Lung (tissue), 16 donors: Measurements from ENCODE around the gene CCDC127. TPM values are rescaled to one million over a fixed set of nuclear protein-coding genes. Genes with fewer than 3 reads are reported as not detected.
A peak's percentile ranks its signal among the peaks of the same experiment; 100 is the strongest.
"Not testable (repeated sequence)": the region's sequence is repeated elsewhere in the genome, so short reads cannot be mapped to it uniquely, and the experiment has no call there.

Experiments
- ATAC-seq: fragments of 200-7000 bp; cut with Tn5 transposase; one replicate; pipeline ENCODE4 v1.9.1; 2020; ENCODE audit warnings: moderate number of reproducible peaks; ENCODE audit not compliant: insufficient read depth, low FRiP score
- DNase-seq, 3 donors: peaks; one replicate each; pipeline ENCODE4 v3.0.0-alpha.2; 2013 to 2017
- H3K27ac ChIP-seq, 2 donors: one replicate each; pipeline ENCODE4 v1.5.1; 2013; ENCODE audit warnings: mild to moderate bottlenecking in 2 of 2, moderate library complexity in 2 of 2, control low read depth in 1 of 2, inconsistent platforms in 1 of 2, low read depth in 1 of 2, low read length in 1 of 2
- H3K27me3 ChIP-seq, 3 donors: one replicate each; pipeline ENCODE4 v1.5.1; 2013; ENCODE audit warnings: low read length in 2 of 3; ENCODE audit not compliant: control insufficient read depth in 3 of 3, insufficient read depth in 3 of 3
- H3K36me3 ChIP-seq, 4 donors: one replicate each; pipeline ENCODE4 v1.5.1; 2013; ENCODE audit warnings: low read length in 4 of 4, mild to moderate bottlenecking in 1 of 4, moderate library complexity in 1 of 4; ENCODE audit not compliant: control insufficient read depth in 4 of 4, insufficient read depth in 4 of 4
- H3K4me1 ChIP-seq, 5 donors: one replicate each; pipeline ENCODE4 v1.5.1; 2013; ENCODE audit warnings: low read length in 5 of 5, mild to moderate bottlenecking in 2 of 5, moderate library complexity in 1 of 5; ENCODE audit not compliant: control insufficient read depth in 5 of 5, insufficient read depth in 5 of 5
- H3K4me3 ChIP-seq: one replicate; pipeline ENCODE4 v1.5.1; 2013; ENCODE audit warnings: mild to moderate bottlenecking, control low read depth, moderate library complexity
- H3K9ac ChIP-seq, 2 donors: one replicate each; pipeline ENCODE4 v1.5.1; 2013; ENCODE audit warnings: low read length in 2 of 2, control low read depth in 1 of 2; ENCODE audit not compliant: insufficient read depth in 1 of 2
- H3K9me3 ChIP-seq, 4 donors: one replicate each; pipeline ENCODE4 v1.5.1; 2013; ENCODE audit warnings: low read length in 3 of 4, mild to moderate bottlenecking in 1 of 4, moderate library complexity in 1 of 4; ENCODE audit not compliant: control insufficient read depth in 4 of 4, insufficient read depth in 3 of 4
- WGBS, 2 donors: extraction: QIAGEN DNeasy Blood & Tissue Kit; methylation state at CpG; one replicate each; pipeline ENCODE4 v1.1.7; 2013; 5-methylcytosine and 5-hydroxymethylcytosine counted together
- long read RNA-seq, 5 donors: transcript quantifications; one replicate each; lab custom pipeline, GENCODE V29; 2026
- polyA plus RNA-seq, 2 donors: library from polyadenylated mRNA; stranded (reverse); fragments of 200-250 nt; gene quantifications; one replicate each; pipeline ENCODE4 v1.2.1, GENCODE V29; 2013
- total RNA-seq, 2 donors: library from RNA; depleted of rRNA in 1 of 2; stranded (reverse); fragments of >200 nt in 1 of 2; gene quantifications; one replicate each; pipeline ENCODE4 v1.2.1, GENCODE V29; 2014 to 2021
- TF ChIP-seq, protein P1 (sequence below): IDR thresholded peaks from 2 replicates; pipeline ENCODE4 v1.5.1; 2012; ENCODE audit warnings: mild to moderate bottlenecking; ENCODE audit errors: control extremely low read depth, extremely low read depth
- donor health status: control.
- donor health status: control.
- donor health status: Bipolar disorder and iron deficiency.
- donor health status: healthy.
- donor health status: DM: yes; HTN: yes; CAD: no.

CCDC127 gene, protein sequence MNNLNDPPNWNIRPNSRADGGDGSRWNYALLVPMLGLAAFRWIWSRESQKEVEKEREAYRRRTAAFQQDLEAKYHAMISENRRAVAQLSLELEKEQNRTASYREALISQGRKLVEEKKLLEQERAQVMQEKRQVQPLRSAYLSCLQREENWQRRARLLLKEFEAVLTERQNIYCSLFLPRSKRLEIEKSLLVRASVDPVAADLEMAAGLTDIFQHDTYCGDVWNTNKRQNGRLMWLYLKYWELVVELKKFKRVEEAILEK
- total RNA-seq, result 1 to 10 TPM; 5.2 to 6.4 TPM
- 1 to 10 TPM; 2.1 to 2.6 TPM for polyA plus RNA-seq
- long read RNA-seq, donor 1, full-length matches to known transcripts, result 18 of 18 reads
- long read RNA-seq, donor 1, partial matches to known transcripts, result 0 of 18 reads
- long read RNA-seq, donor 1, other reads (novel, unspliced or antisense), result 0 of 18 reads
- long read RNA-seq, donor 2, full-length matches to known transcripts, result 6 of 6 reads
- long read RNA-seq, donor 2, partial matches to known transcripts, result 0 of 6 reads
- long read RNA-seq, donor 2, other reads (novel, unspliced or antisense), result 0 of 6 reads
- long read RNA-seq, donor 3, full-length matches to known transcripts, result 12 of 12 reads
- long read RNA-seq, donor 3, partial matches to known transcripts, result 0 of 12 reads
- long read RNA-seq, donor 3, other reads (novel, unspliced or antisense), result 0 of 12 reads
- long read RNA-seq, donor 4, full-length matches to known transcripts, result 5 of 5 reads
- long read RNA-seq, donor 4, partial matches to known transcripts, result 0 of 5 reads
- long read RNA-seq, donor 4, other reads (novel, unspliced or antisense), result 0 of 5 reads
- long read RNA-seq, donor 5, full-length matches to known transcripts, result 19 of 19 reads
- long read RNA-seq, donor 5, partial matches to known transcripts, result 0 of 19 reads
- long read RNA-seq, donor 5, other reads (novel, unspliced or antisense), result 0 of 19 reads

DNA sequence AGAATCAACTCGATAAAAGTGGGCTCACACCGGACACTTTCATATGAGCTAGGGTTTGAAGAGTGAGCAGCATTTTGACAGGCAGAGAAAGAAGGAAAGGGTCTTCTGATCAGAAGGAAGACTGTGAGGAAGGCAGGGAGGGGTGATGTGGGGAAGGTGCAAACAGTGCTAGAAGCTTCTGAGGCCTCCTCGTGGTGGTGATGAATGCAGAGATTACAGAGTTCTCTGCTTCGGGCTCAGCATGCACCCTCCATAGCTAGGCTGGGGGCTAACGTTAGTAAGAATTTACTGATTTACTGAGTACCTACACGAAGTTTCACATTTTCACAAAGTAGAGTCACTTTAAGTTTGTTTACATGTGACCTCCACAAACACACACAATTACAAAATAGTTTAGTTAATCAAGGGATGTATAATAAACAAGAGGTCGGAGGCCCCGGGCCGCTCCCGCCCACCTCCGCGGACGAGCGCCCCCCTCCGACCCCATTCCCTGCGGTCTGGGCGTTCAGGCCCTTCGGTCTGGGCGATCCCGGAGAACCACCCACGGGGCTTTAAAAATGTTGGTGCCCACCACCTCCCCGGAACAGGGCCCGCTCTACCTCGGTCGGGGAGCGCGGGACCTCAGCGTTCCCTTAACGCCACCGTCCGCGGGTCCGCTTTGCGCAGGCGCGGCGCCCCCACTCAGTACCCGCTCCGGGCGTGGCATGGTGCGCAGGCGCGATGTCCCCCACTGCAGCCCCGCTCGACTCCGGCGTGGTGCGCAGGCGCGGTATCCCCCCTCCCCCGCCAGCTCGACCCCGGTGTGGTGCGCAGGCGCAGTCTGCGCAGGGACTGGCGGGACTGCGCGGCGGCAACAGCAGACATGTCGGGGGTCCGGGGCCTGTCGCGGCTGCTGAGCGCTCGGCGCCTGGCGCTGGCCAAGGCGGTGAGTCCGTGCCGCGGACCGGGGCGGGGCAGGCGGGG, at the start of gene CCDC127, which contains the start of gene SDHA:
Gene CCDC127 (minus strand): TSS at position 660 of the 963 bp plus-strand sequence. CDS start 1,304 bp downstream, outside the sequence.
Gene SDHA (plus strand): TSS at position 827 of the 963 bp plus-strand sequence. CDS start 36 bp downstream, at position 863.
- WGBS, 2 donors, result 1% methylated on average over 58 to 74 of the region's 75 CpGs
- H3K4me1 ChIP-seq, result peaks cover 2 to 15% (median 5%) of the 10 kb centered on the region in 5 donors
- ATAC-seq (peak; percentile 93), DNase-seq (peak; percentile 97 to 98 (median 98))
- TF ChIP-seq, protein P1, sequence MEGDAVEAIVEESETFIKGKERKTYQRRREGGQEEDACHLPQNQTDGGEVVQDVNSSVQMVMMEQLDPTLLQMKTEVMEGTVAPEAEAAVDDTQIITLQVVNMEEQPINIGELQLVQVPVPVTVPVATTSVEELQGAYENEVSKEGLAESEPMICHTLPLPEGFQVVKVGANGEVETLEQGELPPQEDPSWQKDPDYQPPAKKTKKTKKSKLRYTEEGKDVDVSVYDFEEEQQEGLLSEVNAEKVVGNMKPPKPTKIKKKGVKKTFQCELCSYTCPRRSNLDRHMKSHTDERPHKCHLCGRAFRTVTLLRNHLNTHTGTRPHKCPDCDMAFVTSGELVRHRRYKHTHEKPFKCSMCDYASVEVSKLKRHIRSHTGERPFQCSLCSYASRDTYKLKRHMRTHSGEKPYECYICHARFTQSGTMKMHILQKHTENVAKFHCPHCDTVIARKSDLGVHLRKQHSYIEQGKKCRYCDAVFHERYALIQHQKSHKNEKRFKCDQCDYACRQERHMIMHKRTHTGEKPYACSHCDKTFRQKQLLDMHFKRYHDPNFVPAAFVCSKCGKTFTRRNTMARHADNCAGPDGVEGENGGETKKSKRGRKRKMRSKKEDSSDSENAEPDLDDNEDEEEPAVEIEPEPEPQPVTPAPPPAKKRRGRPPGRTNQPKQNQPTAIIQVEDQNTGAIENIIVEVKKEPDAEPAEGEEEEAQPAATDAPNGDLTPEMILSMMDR, result peak; percentile 21
- peak within 1 kb of the TSS; percentile 37 to 49 for H3K9ac ChIP-seq
- H3K27me3 ChIP-seq, H3K9me3 ChIP-seq, H3K36me3 ChIP-seq: not testable (repeated sequence)
- H3K4me3 ChIP-seq, result peak within 1 kb of the TSS; percentile 96
- peak within 1 kb of the TSS; percentile 87 to 99 for H3K27ac ChIP-seq

DNA sequence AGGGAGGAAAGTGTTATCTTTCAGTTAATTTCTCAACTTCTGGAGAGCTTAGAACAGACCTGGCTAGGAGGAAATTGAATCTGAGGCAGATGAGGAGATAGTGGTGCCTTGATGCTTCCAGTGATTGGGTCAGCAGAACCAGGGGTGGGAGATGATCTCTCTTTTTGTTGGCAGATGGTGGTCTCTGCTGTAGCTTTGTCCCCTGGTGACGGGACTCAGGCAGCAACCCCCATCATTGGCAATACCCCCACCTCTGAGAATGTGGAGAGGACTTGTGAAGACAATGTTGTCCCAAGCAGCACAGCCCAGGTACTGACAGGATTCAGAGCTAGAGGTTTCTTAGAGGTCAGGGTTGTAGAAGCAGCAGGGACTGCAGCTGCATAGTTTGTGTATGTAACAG, 49.8 kb upstream of the CCDC127 start:
- H3K4me3 ChIP-seq, result no peak overlapping the region
- H3K4me1 ChIP-seq, result peaks cover 0 to 4% (median 0%) of the 10 kb centered on the region in 5 donors
- no peak overlapping the region for H3K9ac ChIP-seq
- H3K9me3 ChIP-seq, result no peaks in the 10 kb centered on the region
- ATAC-seq, result no peak
- H3K27me3 ChIP-seq, result no peaks in the 10 kb centered on the region
- no peak overlapping the region for H3K27ac ChIP-seq
- 72 to 92% methylated on average over 1 of the region's 1 CpG for WGBS, 2 donors
- H3K36me3 ChIP-seq, result peaks cover 0 to 12% (median 7%) of the 10 kb centered on the region in 4 donors
- no peak for DNase-seq
- TF ChIP-seq, protein P1, result no peak

DNA sequence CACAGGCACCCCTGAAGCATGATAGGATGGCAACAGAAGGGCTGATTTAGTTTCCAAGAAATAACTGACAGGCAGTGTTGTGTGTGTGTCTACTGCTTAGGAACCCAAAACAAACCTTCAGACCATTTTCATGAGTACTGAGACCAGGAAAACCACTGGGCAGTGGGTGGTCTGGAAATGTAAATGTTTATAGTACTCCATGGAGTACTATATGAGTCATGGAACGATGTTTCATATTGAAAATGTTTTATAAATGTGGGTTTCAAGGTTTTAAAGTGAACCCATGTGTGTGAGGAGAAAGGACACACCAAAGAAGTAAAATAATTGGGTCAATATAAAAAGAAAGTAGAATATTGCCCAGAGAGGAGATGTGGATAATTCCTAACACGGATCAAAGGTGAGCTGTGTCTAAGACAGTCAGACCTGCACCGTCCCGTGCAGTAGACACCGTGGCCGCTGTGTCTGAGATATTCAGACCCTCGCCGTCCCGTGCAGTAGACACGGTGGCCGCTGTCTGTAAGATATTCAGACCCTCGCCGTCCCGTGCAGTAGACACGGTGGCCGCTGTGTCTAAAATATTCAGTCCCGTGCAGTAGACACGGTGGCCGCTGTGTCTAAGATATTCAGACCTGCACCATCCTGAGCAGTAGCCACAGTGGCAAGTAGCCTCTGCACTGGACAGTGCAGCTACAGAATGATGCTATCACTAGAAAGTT, 48.5 kb upstream of the CCDC127 start:
- H3K4me3 ChIP-seq, H3K4me1 ChIP-seq, ATAC-seq, H3K27me3 ChIP-seq, H3K9ac ChIP-seq, H3K27ac ChIP-seq, DNase-seq, H3K9me3 ChIP-seq: not testable (repeated sequence)
- H3K36me3 ChIP-seq, result peaks cover 0 to 13% (median 8%) of the 10 kb centered on the region in 4 donors
- WGBS, 2 donors, result 80 to 83% methylated on average over 19 of the region's 19 CpGs
